GM18873 (cell line): Measurements from ENCODE around the gene SDK1.

ENCODE experiments used
- ATAC-seq: cut with Tn5 transposase; IDR thresholded peaks from one replicate; pipeline ENCODE4 v1.9.1; 2021; ENCODE audit warnings: mild to moderate bottlenecking, moderate library complexity, moderate number of reproducible peaks; ENCODE audit not compliant: unreplicated experiment, low FRiP score

SDK1 gene

GRCh38 chr7:3451701-3452100 lies 150.6 kb downstream of the SDK1 start:
- ATAC-seq, result no peak

GRCh38 chr7:3453398-3453797 lies 152.3 kb downstream of the SDK1 start:
- ATAC-seq, result no peak

- ATAC-seq, result no peak
Measured at GRCh38 chr7:3455806-3456595, 154.9 kb downstream of the SDK1 start.

GRCh38 chr7:3459111-3459510 lies 158.1 kb downstream of the SDK1 start:
- no peak for ATAC-seq

GRCh38 chr7:3461923-3462322 lies 160.9 kb downstream of the SDK1 start:
- ATAC-seq, result no peak

GRCh38 chr7:3463696-3464095 lies 162.6 kb downstream of the SDK1 start:
- no peak for ATAC-seq

GRCh38 chr7:3464900-3465622 lies 164.0 kb downstream of the SDK1 start:
- ATAC-seq, result no peak

- ATAC-seq, result no peak
Measured at GRCh38 chr7:3466261-3466660, 165.2 kb downstream of the SDK1 start.

GRCh38 chr7:3469641-3470040 lies 168.6 kb downstream of the SDK1 start:
- ATAC-seq, result no peak

- ATAC-seq, result no peak
Measured at GRCh38 chr7:3480197-3480596, 179.1 kb downstream of the SDK1 start.

- no peak for ATAC-seq
Measured at GRCh38 chr7:3481435-3481834, 180.4 kb downstream of the SDK1 start.

GRCh38 chr7:3482147-3482921 lies 181.3 kb downstream of the SDK1 start:
- no peak for ATAC-seq

- ATAC-seq, result no peak
Measured at GRCh38 chr7:3486841-3487240, 185.8 kb downstream of the SDK1 start.

GRCh38 chr7:3488829-3489228 lies 187.8 kb downstream of the SDK1 start:
- no peak for ATAC-seq

- no peak for ATAC-seq
Measured at GRCh38 chr7:3493499-3493898, 192.4 kb downstream of the SDK1 start.

GRCh38 chr7:3494947-3495346 lies 193.9 kb downstream of the SDK1 start:
- ATAC-seq, result no peak

- no peak for ATAC-seq
Measured at GRCh38 chr7:3495530-3495929, 194.5 kb downstream of the SDK1 start.

GRCh38 chr7:3495954-3496353 lies 194.9 kb downstream of the SDK1 start:
- no peak for ATAC-seq

- no peak for ATAC-seq
Measured at GRCh38 chr7:3497796-3498195, 196.7 kb downstream of the SDK1 start.

- no peak for ATAC-seq
Measured at GRCh38 chr7:3501671-3502070, 200.6 kb downstream of the SDK1 start.

GRCh38 chr7:3504384-3504783 lies 203.3 kb downstream of the SDK1 start:
- ATAC-seq, result no peak
